Caco-2 (cell line): ENCODE results near the gene P2RY6. TPM values are rescaled to one million over a fixed set of nuclear protein-coding genes. Genes with fewer than 3 reads are reported as not detected.

ENCODE experiments used
- BruUV-seq: library from RNA; stranded (reverse); fragments of 400-500 nt; replicated peaks from 2 replicates; lab custom pipeline; 2021; lab: Mats Ljungman, UMichigan
- CTCF ChIA-PET: fragments of 300-600 bp; sonication (Branson Sonifier 250); formaldehyde crosslinking; loops from one replicate; lab custom pipeline; 2022; ENCODE audit warnings: antibody characterized with exemption; lab: Charles Lee
- POLR2A ChIA-PET: fragments of 300-600 bp; sonication (Branson Sonifier 250); formaldehyde crosslinking; loops from one replicate; lab custom pipeline; 2022; ENCODE audit warnings: antibody characterized with exemption; lab: Charles Lee
- DNase-seq, 2 experiments: peaks; one replicate each; pipeline versions ENCODE4 v3.0.0 to v3.0.0-alpha.2; 2020 to 2022
- H3K27me3 ChIP-seq: replicated peaks from 2 replicates; pipeline ENCODE4 v1.6.0; 2011; ENCODE audit warnings: low read length; ENCODE audit not compliant: control insufficient read depth, insufficient read depth
- H3K36me3 ChIP-seq: 2 replicates; pipeline ENCODE4 v1.5.1; 2011; ENCODE audit warnings: low read length; ENCODE audit not compliant: control insufficient read depth, insufficient read depth
- H3K4me1 ChIP-seq: fragments of 250-450 bp; sonication (Bioruptor Pico); 2 replicates; pipeline ENCODE4 v1.5.1; 2020; ENCODE audit warnings: mild to moderate bottlenecking
- H3K4me3 ChIP-seq: 2 replicates; pipeline ENCODE4 v1.5.1; 2011; ENCODE audit warnings: low read depth, mild to moderate bottlenecking, control low read depth, low read length
- H3K9me3 ChIP-seq: fragments of 250-450 bp; sonication (Bioruptor Pico); 2 replicates; pipeline ENCODE4 v1.5.1; 2020; ENCODE audit warnings: mild to moderate bottlenecking, moderate library complexity
- H3K27ac Mint-ChIP-seq: one replicate; pipeline ENCODE4 v1.8.0; 2022; ENCODE audit warnings: mixed read lengths; ENCODE audit not compliant: unreplicated experiment
- H3K27me3 Mint-ChIP-seq: one replicate; pipeline ENCODE4 v1.8.0; 2022; ENCODE audit warnings: mixed read lengths; ENCODE audit not compliant: insufficient read depth, unreplicated experiment
- H3K36me3 Mint-ChIP-seq: one replicate; pipeline ENCODE4 v1.8.0; 2022; ENCODE audit warnings: mild to moderate bottlenecking, mixed read lengths; ENCODE audit not compliant: insufficient read depth, unreplicated experiment
- H3K4me1 Mint-ChIP-seq: one replicate; pipeline ENCODE4 v1.8.0; 2022; ENCODE audit warnings: low read depth, mixed read lengths; ENCODE audit not compliant: unreplicated experiment
- H3K4me3 Mint-ChIP-seq: one replicate; pipeline ENCODE4 v1.8.0; 2022; ENCODE audit warnings: mild to moderate bottlenecking, moderate library complexity, mixed read lengths; ENCODE audit not compliant: unreplicated experiment
- H3K9me3 Mint-ChIP-seq: one replicate; pipeline ENCODE4 v1.8.0; 2022; ENCODE audit warnings: mixed read lengths; ENCODE audit not compliant: unreplicated experiment
- CTCF ChIP-seq, 2 experiments: fragments of 200-600 bp in 1 of 2; IDR thresholded peaks; 1 replicate in 1 of 2; 2 replicates in 1 of 2; pipeline versions ENCODE4 v1.5.1 to v1.8.0; 2011 to 2022; ENCODE audit warnings: antibody characterized with exemption in 1 of 2, control low read depth in 1 of 2, inconsistent platforms in 1 of 2, low read depth in 1 of 2, low read length in 1 of 2, mild to moderate bottlenecking in 1 of 2, moderate library complexity in 1 of 2; ENCODE audit not compliant: insufficient read depth in 1 of 2, severe bottlenecking in 1 of 2, unreplicated experiment in 1 of 2
- intact Hi-C: fragments of 100-400 bp; cut with micrococcal nuclease; formaldehyde crosslinking; loops from one replicate; pipeline ENCODE4 v1.10.0; 2022; ENCODE audit not compliant: unreplicated experiment
- total RNA-seq: library from RNA; stranded (reverse); gene quantifications from 2 replicates; pipeline ENCODE4 v1.2.3, GENCODE V29; 2022

Gene P2RY6
- total RNA-seq, 1 experiment from 2014 or later = 55.7 TPM

- Mint-ChIP-seq H3K4me3 (peak overlapping the region; percentile 62), H3K36me3 (peaks cover 5% of the 10 kb centered on the region), H3K9me3 (no peaks in the 10 kb centered on the region), H3K27me3 (no peaks in the 10 kb centered on the region), H3K27ac (peak overlapping the region; percentile 66), H3K4me1 (peaks cover 17% of the 10 kb centered on the region)
- CTCF ChIA-PET = interaction anchor here (0.5 to 2.0 kb wide), 19 partner anchors 9 to 118 kb away, joined by 3 to 22 read pairs (median 4); partner anchors contain the start of gene P2RY6
- DNase-seq = peak; percentile 86 to 91
- peak; percentile 94 to 98 for TF ChIP-seq CTCF (IDR thresholded peaks at IDR 0.05; ENCODE audit: insufficient read depth in 1 of 2, low read depth in 1 of 2, low read length in 1 of 2, severe bottlenecking in 1 of 2, unreplicated experiment in 1 of 2)
- BruUV-seq = no TSS peak
- POLR2A ChIA-PET = no interaction called here
- peak overlapping the region; percentile 36 for H3K4me3 ChIP-seq
- H3K36me3 ChIP-seq = no peaks in the 10 kb centered on the region
- no peaks in the 10 kb centered on the region for H3K27me3 ChIP-seq
- H3K4me1 ChIP-seq = 0 out of 2 replicates have a peak, but pooled peaks cover 12% of the 10 kb centered on the region
- intact Hi-C loops = loop anchor here (1.0 to 2.0 kb wide), 6 partner anchors 14 to 411 kb away; no protein-coding TSS in a partner anchor
- H3K9me3 ChIP-seq = no peaks in the 10 kb centered on the region
Measured at GRCh38 chr11:73242251-73243092, 29.7 kb upstream of the P2RY6 start.

GRCh38 chr11:73243093-73243485 is 29.0 kb upstream of the P2RY6 start:
- CTCF ChIA-PET = interaction anchor here (0.5 to 2.0 kb wide), 17 partner anchors 10 to 117 kb away, joined by 3 to 22 read pairs (median 4); partner anchors contain the start of gene P2RY6
- Mint-ChIP-seq H3K36me3 (no peaks in the 10 kb centered on the region), H3K4me1 (peaks cover 17% of the 10 kb centered on the region), H3K9me3 (no peaks in the 10 kb centered on the region), H3K27me3 (no peaks in the 10 kb centered on the region), H3K27ac (peak overlapping the region; percentile 66), H3K4me3 (no peak overlapping the region)
- BruUV-seq = TSS peak; percentile 15
- Histone ChIP-seq H3K36me3 (no peaks in the 10 kb centered on the region), H3K4me3 (no peak overlapping the region), H3K4me1 (0 out of 2 replicates have a peak, but pooled peaks cover 12% of the 10 kb centered on the region), H3K9me3 (no peaks in the 10 kb centered on the region), H3K27me3 (no peaks in the 10 kb centered on the region)
- POLR2A ChIA-PET = no interaction called here
- no peak for TF ChIP-seq CTCF (IDR thresholded peaks at IDR 0.05; ENCODE audit: insufficient read depth in 1 of 2, low read depth in 1 of 2, low read length in 1 of 2, severe bottlenecking in 1 of 2, unreplicated experiment in 1 of 2)
- intact Hi-C loops = loop anchor here (2.0 kb wide), 1 partner anchor 318 kb away; no protein-coding TSS in a partner anchor
- peak in 1 of 2 experiments; percentile 32 for DNase-seq

GRCh38 chr11:73244589-73245240 is 27.4 kb upstream of the P2RY6 start:
- no peaks in the 10 kb centered on the region for H3K36me3 Mint-ChIP-seq
- intact Hi-C loops = no loop called here

More at GRCh38 chr11:73244589-73245240, 27.4 kb upstream of the P2RY6 start:
- Mint-ChIP-seq H3K27ac (peak overlapping the region; percentile 1), H3K4me1 (peaks cover 25% of the 10 kb centered on the region), H3K9me3 (no peaks in the 10 kb centered on the region), H3K27me3 (no peaks in the 10 kb centered on the region), H3K4me3 (no peak overlapping the region)
- Histone ChIP-seq H3K4me1 (0 out of 2 replicates have a peak, but pooled peaks cover 12% of the 10 kb centered on the region), H3K36me3 (no peaks in the 10 kb centered on the region), H3K27me3 (no peaks in the 10 kb centered on the region), H3K9me3 (no peaks in the 10 kb centered on the region), H3K4me3 (no peak overlapping the region)
- CTCF ChIA-PET = interaction anchor here (0.5 to 1.9 kb wide), 7 partner anchors 8 to 450 kb away, joined by 3 to 7 read pairs (median 4); partner anchors contain the start of gene STARD10
- DNase-seq = peak in 1 of 2 experiments; percentile 30
- TF ChIP-seq CTCF (IDR thresholded peaks at IDR 0.05; ENCODE audit: insufficient read depth in 1 of 2, low read depth in 1 of 2, low read length in 1 of 2, severe bottlenecking in 1 of 2, unreplicated experiment in 1 of 2) = no peak
- no TSS peak for BruUV-seq
- POLR2A ChIA-PET = interaction anchor here (1.1 kb wide), 1 partner anchor 41 kb away, joined by 5 read pairs; no protein-coding TSS in a partner anchor
